Bronchial epithelial cell (primary cell): ENCODE results near the gene PDE6D. TPM values are rescaled to one million over a fixed set of nuclear protein-coding genes. Genes with fewer than 3 reads are reported as not detected.

ENCODE experiments used
- DNase-seq: peaks from one replicate; pipeline ENCODE4 v3.0.0-alpha.2; 2010; ENCODE audit warnings: low read depth
- FAIRE-seq: peaks from 2 replicates; lab custom pipeline; 2011; peaks lifted over from hg19 to GRCh38; lab: Jason Lieb, UNC
- H3K27me3 ChIP-seq: 2 replicates; pipeline ENCODE4 v1.5.1; 2011; ENCODE audit warnings: low read length; ENCODE audit not compliant: control insufficient read depth, insufficient read depth
- H3K36me3 ChIP-seq: 2 replicates; pipeline ENCODE4 v1.5.1; 2011; ENCODE audit warnings: low read length; ENCODE audit not compliant: control insufficient read depth, insufficient read depth
- H3K4me3 ChIP-seq: 2 replicates; pipeline ENCODE4 v1.5.1; 2011; ENCODE audit warnings: mild to moderate bottlenecking, low read depth, low read length, control low read depth
- CTCF ChIP-seq: IDR thresholded peaks from 2 replicates; pipeline ENCODE4 v1.5.1; 2011; ENCODE audit warnings: mild to moderate bottlenecking, moderate library complexity, low read length, control low read depth, inconsistent platforms; ENCODE audit not compliant: insufficient read depth, severe bottlenecking
- total RNA-seq: library from RNA; depleted of rRNA; stranded (reverse); fragments of >200 nt; gene quantifications from 2 replicates; pipeline ENCODE4 v1.2.1, GENCODE V29; 2014

The PDE6D gene
- total RNA-seq, 1 donor from 2014 or later: 7.6 TPM

- Histone ChIP-seq H3K4me3 (no peak overlapping the region), H3K27me3 (no peaks in the 10 kb centered on the region), H3K36me3 (no peaks in the 10 kb centered on the region)
- no peak for TF ChIP-seq CTCF
- FAIRE-seq: no peak
- no peak for DNase-seq
Measured at GRCh38 chr2:231696004-231696367, 85.1 kb downstream of the PDE6D start.

- TF ChIP-seq CTCF: no peak
- DNase-seq: no peak
- FAIRE-seq: no peak
- no peaks in the 10 kb centered on the region for H3K27me3 ChIP-seq
- no peak overlapping the region for H3K4me3 ChIP-seq
- no peaks in the 10 kb centered on the region for H3K36me3 ChIP-seq
Measured at GRCh38 chr2:231693956-231694355, 87.1 kb downstream of the PDE6D start.

GRCh38 chr2:231692847-231693246 is 88.2 kb downstream of the PDE6D start:
- Histone ChIP-seq H3K27me3 (no peaks in the 10 kb centered on the region), H3K36me3 (no peaks in the 10 kb centered on the region), H3K4me3 (no peak overlapping the region)
- no peak for TF ChIP-seq CTCF
- FAIRE-seq (no peak), DNase-seq (no peak)

- Histone ChIP-seq H3K27me3 (no peaks in the 10 kb centered on the region), H3K4me3 (no peak overlapping the region), H3K36me3 (no peaks in the 10 kb centered on the region)
- no peak for FAIRE-seq
- TF ChIP-seq CTCF: no peak
- no peak for DNase-seq
Measured at GRCh38 chr2:231691251-231691772, 89.8 kb downstream of the PDE6D start.

- TF ChIP-seq CTCF: no peak
- DNase-seq (no peak), FAIRE-seq (no peak)
- H3K4me3 ChIP-seq: no peak overlapping the region
- H3K36me3 ChIP-seq: no peaks in the 10 kb centered on the region
- no peaks in the 10 kb centered on the region for H3K27me3 ChIP-seq
Measured at GRCh38 chr2:231689124-231689893, 91.8 kb downstream of the PDE6D start.

GRCh38 chr2:231688719-231689118 is 92.4 kb downstream of the PDE6D start:
- no peak for FAIRE-seq
- H3K36me3 ChIP-seq: no peaks in the 10 kb centered on the region
- TF ChIP-seq CTCF: no peak

More at GRCh38 chr2:231688719-231689118, 92.4 kb downstream of the PDE6D start:
- Histone ChIP-seq H3K27me3 (no peaks in the 10 kb centered on the region), H3K4me3 (no peak overlapping the region)
- DNase-seq: no peak
